Tibial nerve (tissue), 4 donors: ENCODE results near the gene TRIM38.

Experiments used
- CTCF ChIP-seq, 5 experiments: fragments of 200-600 bp in 3 of 5; fragments of 450-650 bp in 2 of 5; sonication (generic) in 3 of 5; IDR thresholded peaks; one replicate each; pipeline ENCODE4 v1.5.1; 2016 to 2019; ENCODE audit warnings: antibody characterized with exemption in 5 of 5, mild to moderate bottlenecking in 3 of 5, moderate library complexity in 2 of 5
- EP300 ChIP-seq, 2 donors: sonication (generic); formaldehyde crosslinking; IDR thresholded peaks; one replicate each; pipeline ENCODE4 v1.6.1; 2017; ENCODE audit warnings: antibody characterized with exemption in 2 of 2, mild to moderate bottlenecking in 1 of 2
- POLR2A ChIP-seq, 2 donors: fragments of 450-650 bp; IDR thresholded peaks; one replicate each; pipeline ENCODE4 v1.6.1; 2017; ENCODE audit warnings: antibody characterized with exemption in 2 of 2, mild to moderate bottlenecking in 2 of 2, moderate library complexity in 2 of 2

- TF ChIP-seq POLR2A (IDR thresholded peaks at IDR 0.05) = no peak
- TF ChIP-seq CTCF (IDR thresholded peaks at IDR 0.05) = no peak
- no peak for TF ChIP-seq EP300 (IDR thresholded peaks at IDR 0.05)
Measured at GRCh38 chr6:25927178-25927577, 35.4 kb upstream of the TRIM38 start.
